C4-2B (cell line): Measurements from ENCODE around the gene EFR3B.
"Not testable (repeated sequence)": the region's sequence is repeated elsewhere in the genome, so short reads cannot be mapped to it uniquely, and the experiment has no call there.

Source experiments
- H3K27ac ChIP-seq: fragments of 450-650 bp; 2 replicates; pipeline ENCODE4 v1.5.1; 2017
- ZFX ChIP-seq: fragments of 450-650 bp; IDR thresholded peaks from 2 replicates; pipeline ENCODE4 v1.6.1; 2017
- TF ChIP-seq, protein P1 (sequence below): fragments of 450-650 bp; conservative IDR thresholded peaks from 2 replicates; pipeline ENCODE4 v1.5.1; 2017; ENCODE audit warnings: mild to moderate bottlenecking

Gene EFR3B

DNA sequence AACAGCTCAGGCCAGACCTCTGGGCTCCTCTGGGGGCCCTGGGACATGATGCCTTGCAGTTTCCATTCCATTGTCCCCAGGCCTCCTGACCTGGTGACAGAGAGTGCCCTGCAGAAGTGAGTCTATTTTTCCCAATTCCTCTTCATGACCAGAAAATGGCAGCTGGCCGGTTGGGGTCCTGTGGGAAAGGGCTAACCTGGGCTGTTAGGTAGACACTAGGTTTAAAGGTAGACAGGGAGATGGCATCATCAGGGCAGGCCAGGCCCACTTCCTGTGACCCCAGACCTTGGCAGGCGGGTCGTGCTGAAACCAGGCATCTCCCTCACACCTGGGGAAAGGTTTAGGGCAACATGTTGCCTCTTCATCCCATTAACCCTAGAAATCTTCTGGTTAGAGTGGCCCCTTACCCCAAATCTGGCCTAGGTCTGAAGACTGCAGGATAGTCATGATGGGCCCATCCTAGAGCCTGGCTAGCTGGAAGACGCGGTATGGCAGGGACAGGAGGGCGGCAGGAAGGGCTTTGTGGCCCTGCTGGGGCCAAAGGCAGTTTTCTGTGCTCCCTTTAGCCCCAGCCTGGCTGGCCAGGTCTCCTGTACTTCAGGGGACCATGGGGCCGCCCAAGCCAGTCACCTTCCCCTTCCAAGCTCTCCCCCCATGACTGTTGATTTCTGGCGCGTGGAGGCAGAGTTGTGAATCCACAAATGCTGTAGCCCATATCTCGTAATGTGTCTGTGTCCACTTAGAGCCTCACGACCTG, 116.4 kb downstream of the EFR3B start:
- TF ChIP-seq, protein P1, sequence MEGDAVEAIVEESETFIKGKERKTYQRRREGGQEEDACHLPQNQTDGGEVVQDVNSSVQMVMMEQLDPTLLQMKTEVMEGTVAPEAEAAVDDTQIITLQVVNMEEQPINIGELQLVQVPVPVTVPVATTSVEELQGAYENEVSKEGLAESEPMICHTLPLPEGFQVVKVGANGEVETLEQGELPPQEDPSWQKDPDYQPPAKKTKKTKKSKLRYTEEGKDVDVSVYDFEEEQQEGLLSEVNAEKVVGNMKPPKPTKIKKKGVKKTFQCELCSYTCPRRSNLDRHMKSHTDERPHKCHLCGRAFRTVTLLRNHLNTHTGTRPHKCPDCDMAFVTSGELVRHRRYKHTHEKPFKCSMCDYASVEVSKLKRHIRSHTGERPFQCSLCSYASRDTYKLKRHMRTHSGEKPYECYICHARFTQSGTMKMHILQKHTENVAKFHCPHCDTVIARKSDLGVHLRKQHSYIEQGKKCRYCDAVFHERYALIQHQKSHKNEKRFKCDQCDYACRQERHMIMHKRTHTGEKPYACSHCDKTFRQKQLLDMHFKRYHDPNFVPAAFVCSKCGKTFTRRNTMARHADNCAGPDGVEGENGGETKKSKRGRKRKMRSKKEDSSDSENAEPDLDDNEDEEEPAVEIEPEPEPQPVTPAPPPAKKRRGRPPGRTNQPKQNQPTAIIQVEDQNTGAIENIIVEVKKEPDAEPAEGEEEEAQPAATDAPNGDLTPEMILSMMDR: no peak
- no peak for TF ChIP-seq ZFX
- H3K27ac ChIP-seq: no peak overlapping the region

- TF ChIP-seq, protein P1: no peak
- TF ChIP-seq ZFX: no peak
- no peak overlapping the region for H3K27ac ChIP-seq
These were observed 118.1 kb downstream of the EFR3B start for GRCh38 chr2:25159949-25160348.

DNA sequence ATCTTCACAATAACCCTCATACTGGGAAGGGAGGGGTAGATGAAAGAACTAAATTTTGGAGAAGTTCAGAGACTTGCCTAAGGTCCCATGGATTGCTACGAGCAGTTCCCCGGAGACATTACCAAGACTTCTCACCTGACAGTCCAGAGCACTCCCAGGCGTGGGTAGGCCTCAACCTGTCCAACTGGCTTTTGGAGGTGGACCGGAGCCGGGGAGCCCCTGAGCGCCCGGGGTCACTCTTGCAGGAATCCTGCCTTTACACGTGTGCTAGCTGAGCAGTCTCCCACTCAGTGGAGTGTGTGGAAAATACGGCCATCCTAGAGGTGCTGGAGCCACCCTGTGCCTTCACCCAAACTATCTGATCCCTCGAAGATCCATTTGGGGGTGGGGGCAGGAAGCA, 118.5 kb downstream of the EFR3B start:
- TF ChIP-seq, protein P1: no peak
- no peak for TF ChIP-seq ZFX
- no peak overlapping the region for H3K27ac ChIP-seq

DNA sequence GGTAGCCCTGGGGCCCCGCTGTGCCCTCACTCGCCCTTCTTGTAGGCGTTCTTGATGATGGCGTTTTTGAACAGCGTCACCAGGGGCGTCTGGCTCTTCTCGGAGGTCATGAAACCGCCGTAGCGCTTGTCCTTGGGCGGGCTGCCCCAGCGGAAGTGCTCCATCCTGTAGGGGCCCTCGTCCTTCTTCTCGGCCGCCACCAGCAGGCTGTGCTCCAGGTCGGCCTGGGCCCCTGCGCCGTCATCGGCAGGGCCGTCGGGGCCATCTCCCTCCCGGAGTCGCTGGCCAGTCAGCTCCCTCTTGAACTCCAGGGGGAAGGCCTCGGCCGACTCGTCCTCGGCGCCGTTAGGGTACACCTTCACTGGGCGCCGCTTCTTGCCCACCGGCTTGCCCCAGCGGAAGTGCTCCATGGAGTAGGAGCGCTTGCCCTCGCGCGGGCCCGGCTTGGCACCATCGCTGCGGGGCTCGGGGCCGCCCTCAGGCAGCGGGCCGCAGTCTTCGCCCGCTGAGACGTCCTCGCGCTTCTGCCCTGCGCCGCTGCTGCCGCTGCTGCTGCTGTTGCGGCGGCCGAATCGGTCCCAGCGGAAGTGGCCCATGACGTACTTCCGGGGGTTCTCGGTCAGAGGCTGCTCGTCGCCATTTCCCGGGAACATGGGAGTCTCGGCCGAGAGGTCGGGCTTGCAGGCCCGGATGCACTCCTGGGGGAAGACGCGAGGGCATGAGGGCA, 119.3 kb downstream of the EFR3B start:
- H3K27ac ChIP-seq: no peak overlapping the region
- no peak for TF ChIP-seq ZFX
- TF ChIP-seq, protein P1: no peak

GRCh38 chr2:25162061-25162460, 120.2 kb downstream of the EFR3B start:
- not testable (repeated sequence) for H3K27ac ChIP-seq

DNA sequence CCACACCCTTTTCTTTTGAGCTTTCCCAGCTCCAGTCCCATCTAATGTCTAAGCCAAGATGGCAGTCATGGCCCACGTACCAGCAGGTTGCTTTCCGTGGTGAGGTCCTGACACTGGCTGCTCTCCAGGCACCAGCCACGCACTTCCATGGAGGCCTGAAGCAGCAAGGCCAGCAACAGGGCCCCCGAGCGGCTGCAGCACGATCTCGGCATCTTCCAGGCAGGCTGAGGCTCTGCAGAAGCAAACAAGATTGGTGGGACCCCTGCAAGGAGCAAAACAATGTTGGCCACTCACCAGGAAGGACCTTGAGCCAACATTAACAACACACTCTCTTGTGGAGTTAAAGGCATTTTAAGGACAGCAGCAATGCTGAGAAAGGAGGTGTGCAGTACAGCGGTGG, 122.7 kb downstream of the EFR3B start:
- no peak overlapping the region for H3K27ac ChIP-seq
- TF ChIP-seq, protein P1: no peak
- TF ChIP-seq ZFX: no peak

DNA sequence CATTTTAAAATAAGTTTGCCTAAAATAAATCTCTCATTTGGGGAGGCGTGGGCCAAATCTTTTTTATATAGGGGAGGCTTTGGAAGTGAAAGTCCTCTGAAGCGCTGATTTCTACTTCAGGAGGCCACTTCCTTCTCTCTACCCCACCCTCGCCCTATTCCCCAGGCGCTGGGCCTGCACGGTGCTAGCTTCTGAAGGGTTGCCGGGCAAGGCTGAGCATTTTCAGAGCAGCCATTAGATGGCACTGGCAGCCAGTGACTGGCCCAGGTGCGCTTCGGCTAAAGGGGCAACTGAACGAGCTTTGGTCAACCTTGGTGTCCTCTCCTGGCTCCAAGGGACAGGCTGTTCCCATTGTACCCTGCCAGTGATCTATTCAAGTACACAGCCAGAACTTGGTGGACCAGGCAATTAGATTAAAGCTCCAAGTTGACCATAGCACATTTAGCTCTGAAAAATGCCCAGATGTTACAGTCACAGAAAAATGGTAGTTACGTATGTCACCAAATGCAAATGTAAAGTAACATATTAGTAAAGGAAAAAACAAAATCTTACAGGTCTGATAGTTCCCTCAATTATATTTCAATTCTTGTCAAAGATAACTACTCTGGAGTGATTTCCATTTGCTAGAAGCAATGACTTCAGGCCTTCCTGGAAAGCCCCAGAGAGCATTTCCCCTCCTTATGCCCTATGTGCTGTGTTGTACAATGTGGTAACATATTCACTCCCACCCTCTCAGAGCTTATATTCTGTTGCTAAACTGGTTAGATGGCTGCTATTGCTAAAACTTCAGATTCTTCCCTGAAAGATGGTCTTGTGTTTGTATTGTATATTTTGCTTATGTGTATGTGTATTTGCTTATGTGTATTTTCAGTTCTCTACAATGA, 124.4 kb downstream of the EFR3B start:
- no peak for TF ChIP-seq ZFX
- TF ChIP-seq, protein P1: peak; percentile 81
- no peak overlapping the region for H3K27ac ChIP-seq
